Liver (tissue), 9 donors: ENCODE measurements around the gene TRIM25. TPM values are rescaled to one million over a fixed set of nuclear protein-coding genes. Genes with fewer than 3 reads are reported as not detected.

Source experiments
- DNase-seq: peaks from one replicate; pipeline ENCODE4 v3.0.0-alpha.2; 2017; ENCODE audit warnings: low spot score
- H3K27ac ChIP-seq, 2 donors: one replicate each; pipeline ENCODE4 v1.7.0; 2013; ENCODE audit warnings: inconsistent platforms in 2 of 2, low read length in 2 of 2, control low read depth in 1 of 2, low read depth in 1 of 2, mild to moderate bottlenecking in 1 of 2
- H3K27me3 ChIP-seq, 4 donors: one replicate each; pipeline versions ENCODE4 v1.6.1 to v1.7.0; 2013; ENCODE audit warnings: low read length in 3 of 4, inconsistent platforms in 1 of 4, mild to moderate bottlenecking in 1 of 4, moderate library complexity in 1 of 4; ENCODE audit not compliant: control insufficient read depth in 4 of 4, insufficient read depth in 4 of 4
- H3K36me3 ChIP-seq, 4 donors: one replicate each; pipeline versions ENCODE4 v1.6.1 to v1.7.0; 2013; ENCODE audit warnings: low read length in 3 of 4, mild to moderate bottlenecking in 3 of 4, low read depth in 1 of 4, moderate library complexity in 1 of 4; ENCODE audit not compliant: control insufficient read depth in 4 of 4, insufficient read depth in 3 of 4
- H3K4me1 ChIP-seq, 4 donors: one replicate each; pipeline versions ENCODE4 v1.6.1 to v1.7.0; 2013; ENCODE audit warnings: low read length in 3 of 4, mild to moderate bottlenecking in 3 of 4, moderate library complexity in 1 of 4; ENCODE audit not compliant: control insufficient read depth in 4 of 4, insufficient read depth in 4 of 4
- H3K4me3 ChIP-seq, 3 donors: one replicate each; pipeline versions ENCODE4 v1.6.1 to v1.7.0; 2013; ENCODE audit warnings: low read length in 3 of 3, control low read depth in 1 of 3, low read depth in 1 of 3, mild to moderate bottlenecking in 1 of 3
- H3K9ac ChIP-seq, 2 donors: one replicate each; pipeline ENCODE4 v1.7.0; 2013; ENCODE audit warnings: low read length in 2 of 2, mild to moderate bottlenecking in 2 of 2, moderate library complexity in 2 of 2, control low read depth in 1 of 2, low read depth in 1 of 2
- H3K9me3 ChIP-seq, 4 donors: one replicate each; pipeline versions ENCODE4 v1.6.1 to v1.7.0; 2013; ENCODE audit warnings: low read length in 3 of 4; ENCODE audit not compliant: control insufficient read depth in 4 of 4
- EGR1 ChIP-seq, 2 donors: IDR thresholded peaks; 2 replicates each; pipeline ENCODE4 v1.6.1; 2016 to 2018; ENCODE audit warnings: antibody characterized with exemption in 2 of 2, low read depth in 2 of 2
- FOXA1 ChIP-seq: IDR thresholded peaks from 2 replicates; pipeline ENCODE4 v1.6.1; 2016; ENCODE audit warnings: antibody characterized with exemption
- FOXA2 ChIP-seq: IDR thresholded peaks from 2 replicates; pipeline ENCODE4 v1.6.1; 2016; ENCODE audit warnings: antibody characterized with exemption
- GABPA ChIP-seq, 2 donors: IDR thresholded peaks in 1 of 2; conservative IDR thresholded peaks in 1 of 2; 2 replicates each; pipeline ENCODE4 v1.6.1; 2016; ENCODE audit warnings: antibody characterized with exemption in 2 of 2, mild to moderate bottlenecking in 1 of 2, moderate library complexity in 1 of 2
- HNF4A ChIP-seq, 2 donors: conservative IDR thresholded peaks; 2 replicates each; pipeline ENCODE4 v1.6.1; 2016; ENCODE audit warnings: antibody characterized with exemption in 2 of 2, mild to moderate bottlenecking in 2 of 2
- HNF4G ChIP-seq: IDR thresholded peaks from 2 replicates; pipeline ENCODE4 v1.6.1; 2016; ENCODE audit warnings: antibody characterized with exemption
- JUND ChIP-seq, 2 donors: IDR thresholded peaks; 2 replicates each; pipeline ENCODE4 v1.6.1; 2016; ENCODE audit warnings: antibody characterized with exemption in 2 of 2
- NR2F2 ChIP-seq: IDR thresholded peaks from 2 replicates; pipeline ENCODE4 v1.6.1; 2016; ENCODE audit warnings: antibody characterized with exemption
- RAD21 ChIP-seq, 2 donors: IDR thresholded peaks; 2 replicates each; pipeline ENCODE4 v1.6.1; 2016; ENCODE audit warnings: antibody characterized with exemption in 2 of 2, mild to moderate bottlenecking in 2 of 2
- RXRA ChIP-seq, 2 donors: IDR thresholded peaks; 2 replicates each; pipeline ENCODE4 v1.6.1; 2017 to 2018; ENCODE audit warnings: antibody characterized with exemption in 2 of 2, mild to moderate bottlenecking in 1 of 2
- SP1 ChIP-seq: IDR thresholded peaks from 2 replicates; pipeline ENCODE4 v1.6.1; 2018; ENCODE audit warnings: antibody characterized with exemption, mild to moderate bottlenecking
- TAF1 ChIP-seq: conservative IDR thresholded peaks from 2 replicates; pipeline ENCODE4 v1.6.1; 2016; ENCODE audit warnings: antibody characterized with exemption, mild to moderate bottlenecking
- YY1 ChIP-seq: IDR thresholded peaks from 2 replicates; pipeline ENCODE4 v1.6.1; 2016; ENCODE audit warnings: antibody characterized with exemption, mild to moderate bottlenecking
- WGBS: extraction: QIAGEN DNeasy Blood & Tissue Kit; methylation state at CpG from one replicate; pipeline ENCODE4 v1.1.7; 2013; 5-methylcytosine and 5-hydroxymethylcytosine counted together
- polyA plus RNA-seq, 2 donors: library from polyadenylated mRNA; stranded (reverse) in 1 of 2; unstranded in 1 of 2; fragments of 200-250 nt in 1 of 2; fragments of >200 nt in 1 of 2; fragmentation: Nextera tagmentation in 1 of 2; extraction: Ambion mirVana in 1 of 2; gene quantifications; one replicate each; pipeline versions ENCODE4 v1.2.1 to v1.2.3, GENCODE V29; 2013 to 2015
- total RNA-seq, 2 donors: library from RNA; depleted of rRNA; stranded (reverse); fragments of >200 nt; gene quantifications; one replicate each; pipeline ENCODE4 v1.2.3, GENCODE V29; 2014
- TF ChIP-seq, protein P1 (sequence below): IDR thresholded peaks from 2 replicates; pipeline ENCODE4 v1.6.1; 2016; ENCODE audit warnings: antibody characterized with exemption
- TF ChIP-seq, protein P2 (sequence below): IDR thresholded peaks from 2 replicates; pipeline ENCODE4 v1.6.1; 2016; ENCODE audit warnings: antibody characterized with exemption, mild to moderate bottlenecking
- TF ChIP-seq, protein P3 (sequence below): IDR thresholded peaks from 2 replicates; pipeline ENCODE4 v1.6.1; 2016; ENCODE audit warnings: antibody characterized with exemption
- TF ChIP-seq, protein P4 (sequence below): fragments of 150-350 bp; IDR thresholded peaks from 2 replicates; pipeline ENCODE4 v1.5.1; 2017; ENCODE audit warnings: improper control_type of control experiment, low read depth, low read length; ENCODE audit not compliant: missing input control
- donor health status: healthy.
- donor health status: healthy.
- donor health status: healthy.
- donor health status: healthy.
- donor health status: healthy.

TRIM25 gene
- total and polyA plus RNA-seq, 4 donors, result 10.8 to 64.5 (median 15.6) TPM

DNA sequence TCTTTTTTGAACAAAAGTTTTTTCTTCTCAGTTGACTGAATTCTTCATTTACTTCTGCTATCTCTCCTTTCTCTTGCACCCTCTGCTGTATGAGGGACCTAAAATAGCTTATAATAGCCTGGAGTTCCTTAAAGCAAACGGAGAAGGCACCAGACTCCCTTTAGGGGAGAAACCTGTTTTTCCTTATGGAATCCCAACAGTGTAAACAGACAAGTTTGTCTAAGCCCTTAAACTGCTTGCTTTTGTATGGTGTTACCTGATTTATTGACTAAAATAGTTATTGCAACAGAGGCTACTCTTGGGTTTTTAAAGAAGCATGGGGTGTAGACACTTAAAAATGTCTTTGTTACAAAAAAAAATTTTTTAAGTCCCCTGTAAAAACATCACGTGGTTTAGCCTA is 12.9 kb upstream of the TRIM25 start:
- Histone ChIP-seq H3K36me3 (no peaks in the 10 kb centered on the region), H3K4me1 (peaks cover 0 to 6% (median 5%) of the 10 kb centered on the region in 4 donors), H3K9ac (no peak overlapping the region), H3K27ac (no peak overlapping the region), H3K4me3 (no peak overlapping the region), H3K9me3 (no peaks in the 10 kb centered on the region), H3K27me3 (no peaks in the 10 kb centered on the region)
- no peak for DNase-seq
- TF ChIP-seq FOXA2 (no peak), HNF4A (conservative IDR thresholded peaks at IDR 0.05) (peak in 1 of 2 donors; percentile 9)
- WGBS, result 43% methylated on average over 2 of the region's 2 CpGs

DNA sequence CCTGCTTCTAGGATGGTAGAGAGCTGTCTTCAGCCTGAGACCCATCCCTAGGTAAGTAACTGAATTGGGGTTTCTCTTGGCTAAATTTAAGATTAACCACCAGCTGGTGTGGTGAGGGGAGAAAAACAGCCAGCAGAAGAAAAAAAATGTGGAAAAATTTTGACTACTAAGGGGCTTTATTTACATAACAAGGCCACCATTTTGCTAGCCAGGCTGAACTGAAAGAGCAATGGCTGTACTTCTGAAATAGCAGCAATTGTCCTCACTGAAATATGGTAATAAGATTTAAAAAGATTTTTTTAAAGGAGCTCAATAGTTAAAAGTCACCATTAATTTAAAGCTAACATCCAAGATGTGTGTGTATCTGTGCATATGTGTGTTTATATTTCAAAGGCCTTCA is 12.4 kb upstream of the TRIM25 start:
- H3K9ac ChIP-seq, result no peak overlapping the region
- TF ChIP-seq HNF4A (conservative IDR thresholded peaks at IDR 0.05) (no peak), HNF4G (no peak), SP1 (no peak), TAF1 (no peak), NR2F2 (no peak)
- H3K4me1 ChIP-seq, result peaks cover 0 to 6% (median 5%) of the 10 kb centered on the region in 4 donors

DNA sequence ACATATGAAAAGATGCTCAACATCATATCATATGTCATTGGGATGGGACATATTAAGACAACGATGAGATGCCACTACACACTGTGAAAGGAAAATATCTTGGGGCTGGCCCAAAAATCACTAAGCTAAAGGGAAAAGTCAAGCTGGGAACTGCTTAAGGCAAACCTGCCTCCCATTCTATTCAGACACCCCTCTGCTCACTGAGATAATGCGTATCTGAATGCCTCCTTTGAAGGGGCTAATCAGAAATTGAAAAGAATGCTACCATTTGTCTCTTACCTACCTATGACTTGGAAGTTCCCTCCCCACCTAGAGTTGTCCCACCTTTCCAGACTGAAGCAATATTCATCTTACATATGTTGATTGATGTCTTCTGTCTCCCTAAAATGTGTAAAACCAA is 11.2 kb upstream of the TRIM25 start:
- H3K36me3 ChIP-seq, result no peaks in the 10 kb centered on the region
- H3K27ac ChIP-seq, result no peak overlapping the region
- no peaks in the 10 kb centered on the region for H3K9me3 ChIP-seq
- 94% methylated on average over 2 of the region's 2 CpGs for WGBS
- DNase-seq, result no peak
- H3K9ac ChIP-seq, result no peak overlapping the region
- TF ChIP-seq, protein P1, sequence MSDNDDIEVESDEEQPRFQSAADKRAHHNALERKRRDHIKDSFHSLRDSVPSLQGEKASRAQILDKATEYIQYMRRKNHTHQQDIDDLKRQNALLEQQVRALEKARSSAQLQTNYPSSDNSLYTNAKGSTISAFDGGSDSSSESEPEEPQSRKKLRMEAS, result no peak
- no peak for TF ChIP-seq RAD21 (IDR thresholded peaks at IDR 0.05)
- TF ChIP-seq HNF4A (conservative IDR thresholded peaks at IDR 0.05), result no peak
- TF ChIP-seq, protein P2, sequence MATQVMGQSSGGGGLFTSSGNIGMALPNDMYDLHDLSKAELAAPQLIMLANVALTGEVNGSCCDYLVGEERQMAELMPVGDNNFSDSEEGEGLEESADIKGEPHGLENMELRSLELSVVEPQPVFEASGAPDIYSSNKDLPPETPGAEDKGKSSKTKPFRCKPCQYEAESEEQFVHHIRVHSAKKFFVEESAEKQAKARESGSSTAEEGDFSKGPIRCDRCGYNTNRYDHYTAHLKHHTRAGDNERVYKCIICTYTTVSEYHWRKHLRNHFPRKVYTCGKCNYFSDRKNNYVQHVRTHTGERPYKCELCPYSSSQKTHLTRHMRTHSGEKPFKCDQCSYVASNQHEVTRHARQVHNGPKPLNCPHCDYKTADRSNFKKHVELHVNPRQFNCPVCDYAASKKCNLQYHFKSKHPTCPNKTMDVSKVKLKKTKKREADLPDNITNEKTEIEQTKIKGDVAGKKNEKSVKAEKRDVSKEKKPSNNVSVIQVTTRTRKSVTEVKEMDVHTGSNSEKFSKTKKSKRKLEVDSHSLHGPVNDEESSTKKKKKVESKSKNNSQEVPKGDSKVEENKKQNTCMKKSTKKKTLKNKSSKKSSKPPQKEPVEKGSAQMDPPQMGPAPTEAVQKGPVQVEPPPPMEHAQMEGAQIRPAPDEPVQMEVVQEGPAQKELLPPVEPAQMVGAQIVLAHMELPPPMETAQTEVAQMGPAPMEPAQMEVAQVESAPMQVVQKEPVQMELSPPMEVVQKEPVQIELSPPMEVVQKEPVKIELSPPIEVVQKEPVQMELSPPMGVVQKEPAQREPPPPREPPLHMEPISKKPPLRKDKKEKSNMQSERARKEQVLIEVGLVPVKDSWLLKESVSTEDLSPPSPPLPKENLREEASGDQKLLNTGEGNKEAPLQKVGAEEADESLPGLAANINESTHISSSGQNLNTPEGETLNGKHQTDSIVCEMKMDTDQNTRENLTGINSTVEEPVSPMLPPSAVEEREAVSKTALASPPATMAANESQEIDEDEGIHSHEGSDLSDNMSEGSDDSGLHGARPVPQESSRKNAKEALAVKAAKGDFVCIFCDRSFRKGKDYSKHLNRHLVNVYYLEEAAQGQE, result no peak
- TF ChIP-seq FOXA1, result no peak
- no peak for TF ChIP-seq YY1
- TF ChIP-seq, protein P3, sequence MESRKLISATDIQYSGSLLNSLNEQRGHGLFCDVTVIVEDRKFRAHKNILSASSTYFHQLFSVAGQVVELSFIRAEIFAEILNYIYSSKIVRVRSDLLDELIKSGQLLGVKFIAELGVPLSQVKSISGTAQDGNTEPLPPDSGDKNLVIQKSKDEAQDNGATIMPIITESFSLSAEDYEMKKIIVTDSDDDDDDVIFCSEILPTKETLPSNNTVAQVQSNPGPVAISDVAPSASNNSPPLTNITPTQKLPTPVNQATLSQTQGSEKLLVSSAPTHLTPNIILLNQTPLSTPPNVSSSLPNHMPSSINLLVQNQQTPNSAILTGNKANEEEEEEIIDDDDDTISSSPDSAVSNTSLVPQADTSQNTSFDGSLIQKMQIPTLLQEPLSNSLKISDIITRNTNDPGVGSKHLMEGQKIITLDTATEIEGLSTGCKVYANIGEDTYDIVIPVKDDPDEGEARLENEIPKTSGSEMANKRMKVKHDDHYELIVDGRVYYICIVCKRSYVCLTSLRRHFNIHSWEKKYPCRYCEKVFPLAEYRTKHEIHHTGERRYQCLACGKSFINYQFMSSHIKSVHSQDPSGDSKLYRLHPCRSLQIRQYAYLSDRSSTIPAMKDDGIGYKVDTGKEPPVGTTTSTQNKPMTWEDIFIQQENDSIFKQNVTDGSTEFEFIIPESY, result no peak
- TF ChIP-seq, protein P4, sequence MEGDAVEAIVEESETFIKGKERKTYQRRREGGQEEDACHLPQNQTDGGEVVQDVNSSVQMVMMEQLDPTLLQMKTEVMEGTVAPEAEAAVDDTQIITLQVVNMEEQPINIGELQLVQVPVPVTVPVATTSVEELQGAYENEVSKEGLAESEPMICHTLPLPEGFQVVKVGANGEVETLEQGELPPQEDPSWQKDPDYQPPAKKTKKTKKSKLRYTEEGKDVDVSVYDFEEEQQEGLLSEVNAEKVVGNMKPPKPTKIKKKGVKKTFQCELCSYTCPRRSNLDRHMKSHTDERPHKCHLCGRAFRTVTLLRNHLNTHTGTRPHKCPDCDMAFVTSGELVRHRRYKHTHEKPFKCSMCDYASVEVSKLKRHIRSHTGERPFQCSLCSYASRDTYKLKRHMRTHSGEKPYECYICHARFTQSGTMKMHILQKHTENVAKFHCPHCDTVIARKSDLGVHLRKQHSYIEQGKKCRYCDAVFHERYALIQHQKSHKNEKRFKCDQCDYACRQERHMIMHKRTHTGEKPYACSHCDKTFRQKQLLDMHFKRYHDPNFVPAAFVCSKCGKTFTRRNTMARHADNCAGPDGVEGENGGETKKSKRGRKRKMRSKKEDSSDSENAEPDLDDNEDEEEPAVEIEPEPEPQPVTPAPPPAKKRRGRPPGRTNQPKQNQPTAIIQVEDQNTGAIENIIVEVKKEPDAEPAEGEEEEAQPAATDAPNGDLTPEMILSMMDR, result no peak
- TF ChIP-seq HNF4G, result no peak
- no peak for TF ChIP-seq FOXA2
- TF ChIP-seq GABPA (IDR thresholded peaks at IDR 0.05 in 1 of 2, conservative IDR thresholded peaks at IDR 0.05 in 1 of 2), result no peak
- TF ChIP-seq RXRA (IDR thresholded peaks at IDR 0.05), result no peak
- TF ChIP-seq JUND (IDR thresholded peaks at IDR 0.05), result no peak
- no peak for TF ChIP-seq EGR1 (IDR thresholded peaks at IDR 0.05; ENCODE audit: low read depth in 2 of 2)
- TF ChIP-seq SP1, result no peak
- no peak for TF ChIP-seq NR2F2
- no peak overlapping the region for H3K4me3 ChIP-seq
- H3K27me3 ChIP-seq, result no peaks in the 10 kb centered on the region
- H3K4me1 ChIP-seq, result peaks cover 0 to 6% (median 5%) of the 10 kb centered on the region in 4 donors

More for the DNA sequence above, 12.4 kb upstream of the TRIM25 start:
- no peak for DNase-seq
- Histone ChIP-seq H3K36me3 (no peaks in the 10 kb centered on the region), H3K27ac (no peak overlapping the region), H3K9me3 (no peaks in the 10 kb centered on the region), H3K4me3 (no peak overlapping the region), H3K27me3 (no peaks in the 10 kb centered on the region)
